ENCODE data around the gene FBXL15.

FBXL15 gene

DNA sequence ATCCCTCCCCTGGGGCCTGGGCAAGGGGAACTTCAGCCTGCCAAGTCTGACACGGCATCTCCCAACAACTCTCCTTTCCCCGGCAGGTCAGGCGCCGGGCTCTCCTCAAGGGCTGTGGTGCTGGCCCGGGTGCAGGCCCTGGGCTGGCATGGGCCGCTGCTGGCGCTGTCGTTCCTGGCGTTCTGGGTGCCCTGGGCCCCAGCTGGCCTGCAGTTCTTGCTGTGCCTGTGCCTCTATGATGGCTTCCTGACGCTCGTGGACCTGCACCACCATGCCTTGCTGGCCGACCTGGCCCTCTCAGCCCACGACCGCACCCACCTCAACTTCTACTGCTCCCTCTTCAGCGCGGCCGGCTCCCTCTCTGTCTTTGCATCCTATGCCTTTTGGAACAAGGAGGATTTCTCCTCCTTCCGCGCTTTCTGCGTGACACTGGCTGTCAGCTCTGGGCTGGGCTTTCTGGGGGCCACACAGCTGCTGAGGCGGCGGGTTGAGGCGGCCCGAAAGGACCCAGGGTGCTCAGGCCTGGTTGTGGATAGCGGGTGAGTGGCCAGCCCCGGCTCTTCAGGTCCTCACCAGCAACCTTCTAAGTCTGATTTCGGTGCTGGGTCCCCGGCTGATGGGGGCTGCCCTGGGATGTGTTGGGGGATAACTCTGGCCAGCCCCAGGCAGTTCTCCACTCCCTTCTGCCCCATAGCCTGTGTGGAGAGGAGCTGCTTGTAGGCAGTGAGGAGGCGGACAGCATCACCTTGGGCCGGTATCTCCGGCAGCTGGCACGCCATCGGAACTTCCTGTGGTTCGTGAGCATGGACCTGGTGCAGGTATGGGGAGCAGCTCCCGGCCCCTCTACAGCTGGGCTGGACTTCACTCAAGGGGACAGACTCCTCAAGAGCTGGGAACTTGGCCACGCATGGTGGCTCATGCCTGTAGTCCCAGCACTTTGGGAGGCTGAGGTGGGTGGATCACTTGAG, 50.2 kb downstream of the FBXL15 start:
- Histone ChIP-seq H3K36me3 (peaks cover 37% of the 10 kb centered on the region), H3K27ac (no peak overlapping the region), H3K27me3 (ENCODE audit: insufficient read depth, low read depth, severe bottlenecking) (no peaks in the 10 kb centered on the region), H3K9me3 (ENCODE audit: severe bottlenecking) (no peaks in the 10 kb centered on the region), H3K4me3 (ENCODE audit: low read depth, low read length) (no peak overlapping the region)
- TF ChIP-seq, protein P1, sequence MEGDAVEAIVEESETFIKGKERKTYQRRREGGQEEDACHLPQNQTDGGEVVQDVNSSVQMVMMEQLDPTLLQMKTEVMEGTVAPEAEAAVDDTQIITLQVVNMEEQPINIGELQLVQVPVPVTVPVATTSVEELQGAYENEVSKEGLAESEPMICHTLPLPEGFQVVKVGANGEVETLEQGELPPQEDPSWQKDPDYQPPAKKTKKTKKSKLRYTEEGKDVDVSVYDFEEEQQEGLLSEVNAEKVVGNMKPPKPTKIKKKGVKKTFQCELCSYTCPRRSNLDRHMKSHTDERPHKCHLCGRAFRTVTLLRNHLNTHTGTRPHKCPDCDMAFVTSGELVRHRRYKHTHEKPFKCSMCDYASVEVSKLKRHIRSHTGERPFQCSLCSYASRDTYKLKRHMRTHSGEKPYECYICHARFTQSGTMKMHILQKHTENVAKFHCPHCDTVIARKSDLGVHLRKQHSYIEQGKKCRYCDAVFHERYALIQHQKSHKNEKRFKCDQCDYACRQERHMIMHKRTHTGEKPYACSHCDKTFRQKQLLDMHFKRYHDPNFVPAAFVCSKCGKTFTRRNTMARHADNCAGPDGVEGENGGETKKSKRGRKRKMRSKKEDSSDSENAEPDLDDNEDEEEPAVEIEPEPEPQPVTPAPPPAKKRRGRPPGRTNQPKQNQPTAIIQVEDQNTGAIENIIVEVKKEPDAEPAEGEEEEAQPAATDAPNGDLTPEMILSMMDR (IDR thresholded peaks at IDR 0.05; ENCODE audit: low read depth, low read length), result no peak
- no peak for DNase-seq
